Esophagus squamous epithelium (tissue), 5 donors: Measurements from ENCODE around the gene ZMYM1. TPM values are rescaled to one million over a fixed set of nuclear protein-coding genes. Genes with fewer than 3 reads are reported as not detected.
"Not testable (repeated sequence)": the region's sequence is repeated elsewhere in the genome, so short reads cannot be mapped to it uniquely, and the experiment has no call there.

Source experiments
- DNase-seq: peaks from one replicate; lab custom pipeline; 2025; lab: John Stamatoyannopoulos, UW
- H3K27ac ChIP-seq, 4 donors: fragments of 200-600 bp; sonication (generic); one replicate each; pipeline ENCODE4 v1.5.1; 2016 to 2019; ENCODE audit warnings: mild to moderate bottlenecking in 1 of 4
- H3K27me3 ChIP-seq, 4 donors: fragments of 200-600 bp; sonication (generic); 1 replicate in 3 of 4; 2 replicates in 1 of 4; pipeline versions ENCODE4 v1.5.1 to v1.6.0; 2017 to 2021; ENCODE audit warnings: antibody characterized with exemption in 1 of 4
- H3K36me3 ChIP-seq, 3 donors: fragments of 200-600 bp; sonication (generic); one replicate each; pipeline ENCODE4 v1.5.1; 2016 to 2019
- H3K4me1 ChIP-seq, 3 donors: fragments of 200-600 bp; sonication (generic); one replicate each; pipeline ENCODE4 v1.5.1; 2017 to 2019
- H3K4me3 ChIP-seq, 4 donors: fragments of 200-600 bp; sonication (generic); 1 replicate in 3 of 4; 2 replicates in 1 of 4; pipeline ENCODE4 v1.5.1; 2016 to 2019; ENCODE audit warnings: mild to moderate bottlenecking in 2 of 4, moderate library complexity in 1 of 4
- H3K9me3 ChIP-seq, 3 donors: fragments of 200-600 bp; sonication (generic); one replicate each; pipeline ENCODE4 v1.5.1; 2016 to 2019
- CTCF ChIP-seq, 6 experiments: fragments of 450-650 bp in 4 of 6; fragments of 200-600 bp in 2 of 6; sonication (generic) in 2 of 6; IDR thresholded peaks; one replicate each; pipeline ENCODE4 v1.5.1; 2016 to 2019; ENCODE audit warnings: antibody characterized with exemption in 6 of 6, mild to moderate bottlenecking in 4 of 6, moderate library complexity in 4 of 6
- POLR2A ChIP-seq, 4 donors: fragments of 450-650 bp; IDR thresholded peaks; one replicate each; pipeline ENCODE4 v1.6.1; 2017; ENCODE audit warnings: antibody characterized with exemption in 4 of 4, mild to moderate bottlenecking in 4 of 4, moderate library complexity in 3 of 4
- WGBS, 2 donors: methylation state at CpG; one replicate each; pipeline ENCODE4 v1.1.5; 2018; 5-methylcytosine and 5-hydroxymethylcytosine counted together
- intact Hi-C: fragments of 100-400 bp; cut with DNase I; formaldehyde crosslinking; loops from one replicate; pipeline ENCODE4 v1.15.0; 2022
- total RNA-seq, 4 donors: library from RNA; depleted of rRNA; stranded (reverse); fragments of >200 nt; gene quantifications; one replicate each; pipeline ENCODE4 v1.1.0, GENCODE V29; 2016
- donor health status: DM: yes; HTN: yes; CAD: no.

ZMYM1 gene
- total RNA-seq, 4 donors from 2014 or later, result 10.6 to 18.1 (median 11.9) TPM

- H3K36me3 ChIP-seq, result no peaks in the 10 kb centered on the region
- no peak overlapping the region for H3K4me3 ChIP-seq
- no peak overlapping the region for H3K27ac ChIP-seq
- no peak for DNase-seq
- H3K27me3 ChIP-seq, result no peaks in the 10 kb centered on the region
- H3K4me1 ChIP-seq, result peaks cover 0 to 5% (median 0%) of the 10 kb centered on the region in 3 donors
- intact Hi-C loops, result no loop called here
- WGBS, 2 donors, result 86 to 91% methylated on average over 3 of the region's 3 CpGs
- TF ChIP-seq POLR2A (IDR thresholded peaks at IDR 0.05) (no peak), CTCF (IDR thresholded peaks at IDR 0.05) (no peak)
- no peaks in the 10 kb centered on the region for H3K9me3 ChIP-seq
Measured at GRCh38 chr1:35053433-35053832, 25.8 kb upstream of the ZMYM1 start.

- H3K36me3 ChIP-seq, intact Hi-C loops, H3K4me1 ChIP-seq, H3K4me3 ChIP-seq, H3K27ac ChIP-seq, H3K9me3 ChIP-seq, DNase-seq, H3K27me3 ChIP-seq: not testable (repeated sequence)
- 67 to 100% methylated on average over 1 to 3 of the region's 3 CpGs for WGBS, 2 donors
Measured at GRCh38 chr1:35054282-35054681, 24.9 kb upstream of the ZMYM1 start.

- TF ChIP-seq CTCF (IDR thresholded peaks at IDR 0.05), result peak in 1 of 6 experiments; percentile 6
- DNase-seq, H3K4me1 ChIP-seq, intact Hi-C loops, H3K36me3 ChIP-seq, H3K9me3 ChIP-seq, H3K27me3 ChIP-seq: not testable (repeated sequence)
- Histone ChIP-seq H3K4me3 (peak overlapping the region in 1 of 4 donors; percentile 18), H3K27ac (peak overlapping the region in 2 of 4 donors; percentile 63 to 68)
- WGBS, 2 donors, result 54 to 66% methylated on average over 7 of the region's 7 CpGs
Measured at GRCh38 chr1:35058321-35058720, 20.9 kb upstream of the ZMYM1 start.

- no peak for TF ChIP-seq CTCF (IDR thresholded peaks at IDR 0.05)
- TF ChIP-seq POLR2A (IDR thresholded peaks at IDR 0.05), result no peak
- peak overlapping the region in 3 of 4 donors; percentile 58 to 68 (median 63) for H3K27ac ChIP-seq
Measured at GRCh38 chr1:35058988-35059387, 20.2 kb upstream of the ZMYM1 start.

GRCh38 chr1:35062518-35063196 is 16.5 kb upstream of the ZMYM1 start:
- Histone ChIP-seq H3K9me3 (no peaks in the 10 kb centered on the region), H3K27ac (no peak overlapping the region), H3K27me3 (peaks cover 0 to 3% (median 0%) of the 10 kb centered on the region in 4 donors), H3K36me3 (no peaks in the 10 kb centered on the region), H3K4me1 (peaks cover 0 to 9% (median 0%) of the 10 kb centered on the region in 3 donors), H3K4me3 (no peak overlapping the region)
- no peak for DNase-seq
- intact Hi-C loops, result no loop called here
- WGBS, 2 donors, result 29 to 33% methylated on average over 4 of the region's 4 CpGs
- no peak for TF ChIP-seq POLR2A (IDR thresholded peaks at IDR 0.05)
- no peak for TF ChIP-seq CTCF (IDR thresholded peaks at IDR 0.05)

More at GRCh38 chr1:35058988-35059387, 20.2 kb upstream of the ZMYM1 start:
- no peaks in the 10 kb centered on the region for H3K9me3 ChIP-seq
- 27 to 50% methylated on average over 2 of the region's 2 CpGs for WGBS, 2 donors
- peaks cover 0 to 9% (median 0%) of the 10 kb centered on the region in 3 donors for H3K4me1 ChIP-seq
- peaks cover 0 to 3% (median 0%) of the 10 kb centered on the region in 4 donors for H3K27me3 ChIP-seq
- no peak overlapping the region for H3K4me3 ChIP-seq
- no peak for DNase-seq
- intact Hi-C loops, result no loop called here
- H3K36me3 ChIP-seq, result no peaks in the 10 kb centered on the region
